HG02852 (cell line): ENCODE data around the gene TSPAN18.

Source experiments
- ATAC-seq: cut with Tn5 transposase; IDR thresholded peaks from one replicate; pipeline ENCODE4 v1.9.1; 2021; ENCODE audit warnings: mild to moderate bottlenecking, moderate library complexity; ENCODE audit not compliant: unreplicated experiment

TSPAN18 gene

GRCh38 chr11:44775366-44775984 lies 48.7 kb downstream of the TSPAN18 start:
- ATAC-seq: peak; percentile 45

GRCh38 chr11:44775985-44776446 lies 49.3 kb downstream of the TSPAN18 start:
- ATAC-seq: no peak

- ATAC-seq: no peak
Observed at GRCh38 chr11:44776551-44777208, 49.9 kb downstream of the TSPAN18 start.

- no peak for ATAC-seq
Observed at GRCh38 chr11:44777209-44778194, 50.7 kb downstream of the TSPAN18 start.

GRCh38 chr11:44778195-44779100 lies 51.7 kb downstream of the TSPAN18 start:
- no peak for ATAC-seq

GRCh38 chr11:44779736-44780520 lies 53.2 kb downstream of the TSPAN18 start:
- no peak for ATAC-seq

- no peak for ATAC-seq
Observed at GRCh38 chr11:44780940-44781631, 54.3 kb downstream of the TSPAN18 start.

- ATAC-seq: no peak
Observed at GRCh38 chr11:44781655-44782054, 54.9 kb downstream of the TSPAN18 start.

- ATAC-seq: no peak
Observed at GRCh38 chr11:44782478-44782877, 55.7 kb downstream of the TSPAN18 start.

GRCh38 chr11:44784436-44784760 lies 57.6 kb downstream of the TSPAN18 start:
- ATAC-seq: no peak

- ATAC-seq: no peak
Observed at GRCh38 chr11:44784851-44785250, 58.1 kb downstream of the TSPAN18 start.

- ATAC-seq: no peak
Observed at GRCh38 chr11:44785856-44786607, 59.3 kb downstream of the TSPAN18 start.

GRCh38 chr11:44787070-44787469 lies 60.3 kb downstream of the TSPAN18 start:
- no peak for ATAC-seq

- no peak for ATAC-seq
Observed at GRCh38 chr11:44787981-44788380, 61.2 kb downstream of the TSPAN18 start.

- no peak for ATAC-seq
Observed at GRCh38 chr11:44788536-44789261, 61.9 kb downstream of the TSPAN18 start.

- ATAC-seq: no peak
Observed at GRCh38 chr11:44789496-44789895, 62.7 kb downstream of the TSPAN18 start.

GRCh38 chr11:44790211-44790610 lies 63.4 kb downstream of the TSPAN18 start:
- no peak for ATAC-seq
